ENCODE data around the gene FBXL19. TPM values are rescaled to one million over a fixed set of nuclear protein-coding genes. Genes with fewer than 3 reads are reported as not detected.

Gene FBXL19
- total RNA-seq, 1 donor from 2014 or later: 21.4 TPM

DNA sequence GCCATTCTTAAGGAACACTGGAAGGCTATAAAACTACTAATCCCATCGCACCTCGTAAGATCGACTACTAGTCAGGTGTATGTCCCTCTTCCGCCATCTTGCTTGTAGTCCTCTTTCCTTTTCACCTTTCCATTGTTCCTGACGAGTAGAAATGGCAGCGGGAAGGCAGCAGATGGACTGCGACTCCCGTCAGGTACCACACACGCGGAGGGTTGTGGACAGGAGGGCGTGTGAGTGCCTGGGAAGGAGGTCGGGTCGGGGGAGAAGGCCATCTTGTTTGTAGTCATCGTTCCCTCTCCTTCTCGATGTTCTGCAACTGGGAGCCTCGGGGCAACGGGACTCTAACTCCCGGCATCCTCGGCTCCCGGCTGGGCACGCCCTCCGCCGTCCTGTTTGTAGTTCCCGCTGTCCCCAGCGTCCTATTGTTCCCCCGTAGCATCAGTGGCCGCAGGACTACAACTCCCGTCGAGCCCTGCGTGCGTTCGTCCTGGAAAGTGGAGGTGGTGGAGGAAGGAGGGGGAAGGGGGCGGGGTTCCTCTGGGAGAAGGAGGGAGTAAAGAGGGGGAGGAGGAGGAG, 324 bp upstream of the FBXL19 start:
- peak overlapping the region; percentile 98 for H3K27ac ChIP-seq
- H3K9me3 ChIP-seq: no peaks in the 10 kb centered on the region
- TF ChIP-seq POLR2AphosphoS5 (IDR thresholded peaks at IDR 0.05; ENCODE audit: insufficient read depth in 1 of 2, low read depth in 1 of 2): peak; percentile 78 to 86
- TF ChIP-seq, protein P1, sequence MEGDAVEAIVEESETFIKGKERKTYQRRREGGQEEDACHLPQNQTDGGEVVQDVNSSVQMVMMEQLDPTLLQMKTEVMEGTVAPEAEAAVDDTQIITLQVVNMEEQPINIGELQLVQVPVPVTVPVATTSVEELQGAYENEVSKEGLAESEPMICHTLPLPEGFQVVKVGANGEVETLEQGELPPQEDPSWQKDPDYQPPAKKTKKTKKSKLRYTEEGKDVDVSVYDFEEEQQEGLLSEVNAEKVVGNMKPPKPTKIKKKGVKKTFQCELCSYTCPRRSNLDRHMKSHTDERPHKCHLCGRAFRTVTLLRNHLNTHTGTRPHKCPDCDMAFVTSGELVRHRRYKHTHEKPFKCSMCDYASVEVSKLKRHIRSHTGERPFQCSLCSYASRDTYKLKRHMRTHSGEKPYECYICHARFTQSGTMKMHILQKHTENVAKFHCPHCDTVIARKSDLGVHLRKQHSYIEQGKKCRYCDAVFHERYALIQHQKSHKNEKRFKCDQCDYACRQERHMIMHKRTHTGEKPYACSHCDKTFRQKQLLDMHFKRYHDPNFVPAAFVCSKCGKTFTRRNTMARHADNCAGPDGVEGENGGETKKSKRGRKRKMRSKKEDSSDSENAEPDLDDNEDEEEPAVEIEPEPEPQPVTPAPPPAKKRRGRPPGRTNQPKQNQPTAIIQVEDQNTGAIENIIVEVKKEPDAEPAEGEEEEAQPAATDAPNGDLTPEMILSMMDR (IDR thresholded peaks at IDR 0.05): no peak
- peaks cover 38% of the 10 kb centered on the region for H3K4me1 ChIP-seq
- peak overlapping the region; percentile 82 to 92 for H3K4me3 ChIP-seq
- intact Hi-C loops (cut with DNase I): loop anchor here (5.0 kb wide), 1 partner anchor 81 kb away; no protein-coding TSS in a partner anchor
- no peaks in the 10 kb centered on the region for H3K36me3 ChIP-seq
- H3K27me3 ChIP-seq: no peaks in the 10 kb centered on the region
- DNase-seq (ENCODE audit: extremely low spot score in 2 of 2): peak; percentile 100

DNA sequence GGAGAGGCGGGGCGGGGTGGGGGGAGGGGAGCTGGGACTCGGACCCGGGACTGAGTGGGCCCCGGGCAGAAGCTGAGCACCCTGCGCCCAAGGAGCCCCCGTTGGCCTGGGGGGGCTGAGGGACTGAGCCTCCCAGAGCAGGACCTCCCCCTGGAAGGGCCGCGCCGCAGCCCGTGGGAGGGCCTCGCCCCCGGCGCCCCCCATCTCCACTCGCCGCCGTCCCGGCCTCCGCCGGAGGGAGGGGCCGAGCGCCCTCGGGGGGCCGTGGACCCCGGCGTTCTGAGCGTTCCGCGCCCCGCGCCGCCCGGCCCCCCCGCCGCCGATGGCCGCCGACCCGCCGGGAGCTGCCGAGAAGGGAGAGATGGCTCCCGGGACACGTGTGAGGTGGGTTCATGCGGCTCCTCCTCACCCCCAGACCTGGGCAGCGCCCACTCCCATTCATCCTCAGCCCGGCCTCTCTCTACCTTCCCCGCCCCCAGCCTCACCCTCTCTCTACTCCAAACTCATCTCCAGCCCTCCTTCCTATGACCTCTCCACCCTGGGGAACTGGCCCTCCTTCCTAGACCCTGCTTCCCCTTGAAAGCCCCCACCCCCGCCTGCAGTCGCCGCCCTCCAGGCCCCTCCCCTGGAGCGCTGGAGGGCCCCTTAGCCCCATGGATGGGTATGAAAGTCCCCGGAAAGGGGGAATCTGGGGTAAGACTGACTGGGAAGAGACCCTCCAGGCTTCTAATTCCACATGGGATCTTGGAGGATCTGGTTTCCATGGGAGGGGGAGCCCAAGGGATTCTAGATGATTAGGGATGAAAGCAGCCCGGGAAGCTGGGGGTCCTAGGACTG, 922 bp downstream of the FBXL19 start:
- peak overlapping the region; percentile 82 to 92 for H3K4me3 ChIP-seq
- H3K36me3 ChIP-seq: no peaks in the 10 kb centered on the region
- no peaks in the 10 kb centered on the region for H3K9me3 ChIP-seq
- H3K27me3 ChIP-seq: no peaks in the 10 kb centered on the region
- no peak for DNase-seq (ENCODE audit: extremely low spot score in 2 of 2)
- H3K4me1 ChIP-seq: peaks cover 38% of the 10 kb centered on the region
- H3K27ac ChIP-seq: peak overlapping the region; percentile 98
- TF ChIP-seq POLR2AphosphoS5 (IDR thresholded peaks at IDR 0.05; ENCODE audit: insufficient read depth in 1 of 2, low read depth in 1 of 2): no peak
- TF ChIP-seq, protein P1 (IDR thresholded peaks at IDR 0.05): no peak
- intact Hi-C loops (cut with DNase I): loop anchor here (5.0 kb wide), 1 partner anchor 82 kb away; no protein-coding TSS in a partner anchor

DNA sequence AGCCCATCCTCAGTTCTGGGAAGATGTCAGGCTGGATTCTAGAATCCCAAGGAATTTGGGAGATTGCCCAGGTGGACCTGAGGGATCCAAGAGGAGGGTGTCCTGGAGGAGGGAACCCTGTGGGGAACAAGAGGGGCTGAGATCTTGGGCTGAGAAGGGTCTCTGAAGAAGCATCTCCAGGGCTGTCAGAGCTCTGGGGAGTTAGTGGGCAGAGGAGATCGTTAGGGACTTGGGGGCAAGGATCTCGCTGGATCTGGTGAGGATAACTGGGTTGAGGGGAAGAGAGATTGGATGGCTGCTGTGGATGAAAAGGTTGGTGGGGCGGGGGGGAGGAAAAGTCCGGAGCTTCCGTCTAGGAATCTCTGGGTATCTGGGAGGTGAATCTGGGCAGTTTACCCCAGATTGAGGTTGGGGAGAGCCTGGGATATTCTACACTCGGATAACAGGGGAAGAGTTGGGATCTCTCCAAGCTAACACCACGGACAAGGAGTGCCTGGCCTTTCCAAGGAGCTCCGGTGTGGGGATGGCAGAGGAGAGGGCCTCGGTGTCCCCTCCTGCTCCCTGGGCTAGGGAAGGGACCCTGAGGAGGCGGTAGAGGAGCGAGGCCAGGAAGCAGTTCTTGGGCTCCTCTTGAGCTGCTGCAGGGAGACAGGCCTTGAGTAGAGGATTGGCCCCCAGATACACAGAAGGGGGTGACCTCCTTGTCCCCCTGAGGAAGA, 1.7 kb downstream of the FBXL19 start:
- Histone ChIP-seq H3K4me3 (peak overlapping the region; percentile 82 to 92), H3K4me1 (peaks cover 38% of the 10 kb centered on the region), H3K9me3 (no peaks in the 10 kb centered on the region), H3K27ac (peak overlapping the region; percentile 98), H3K27me3 (no peaks in the 10 kb centered on the region), H3K36me3 (peaks cover 0 to 2% of the 10 kb centered on the region in 2 donors)
- no peak for DNase-seq (ENCODE audit: extremely low spot score in 2 of 2)
- TF ChIP-seq POLR2A (IDR thresholded peaks at IDR 0.05): no peak
- TF ChIP-seq, protein P1 (IDR thresholded peaks at IDR 0.05): no peak
- no peak for TF ChIP-seq POLR2AphosphoS5 (IDR thresholded peaks at IDR 0.05; ENCODE audit: insufficient read depth in 1 of 2, low read depth in 1 of 2)
- intact Hi-C loops (cut with DNase I): loop anchor here (5.0 kb wide), 1 partner anchor 83 kb away; no protein-coding TSS in a partner anchor

DNA sequence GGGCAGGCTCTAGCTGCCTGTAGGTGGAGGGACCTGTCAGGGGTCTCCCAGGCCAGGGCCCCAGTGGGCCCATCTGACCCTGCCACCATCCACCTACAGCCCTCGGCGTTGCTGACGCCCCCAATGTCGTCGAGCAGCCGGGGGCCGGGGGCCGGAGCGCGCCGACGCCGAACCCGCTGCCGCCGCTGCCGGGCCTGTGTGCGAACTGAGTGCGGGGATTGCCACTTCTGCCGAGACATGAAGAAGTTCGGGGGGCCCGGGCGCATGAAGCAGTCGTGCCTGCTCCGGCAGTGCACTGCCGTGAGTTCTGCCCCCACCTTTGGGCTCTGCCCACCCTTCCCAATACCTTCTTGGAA, 2.2 kb downstream of the FBXL19 start:
- peaks cover 0 to 7% of the 10 kb centered on the region in 2 donors for H3K36me3 ChIP-seq
- no peak for DNase-seq (ENCODE audit: extremely low spot score in 2 of 2)

More for the DNA sequence above, 2.2 kb downstream of the FBXL19 start:
- intact Hi-C loops (cut with DNase I): no loop called here
- no peaks in the 10 kb centered on the region for H3K9me3 ChIP-seq
- H3K27me3 ChIP-seq: no peaks in the 10 kb centered on the region
- no peak overlapping the region for H3K4me3 ChIP-seq
- peaks cover 38% of the 10 kb centered on the region for H3K4me1 ChIP-seq
- H3K27ac ChIP-seq: no peak overlapping the region
- TF ChIP-seq, protein P1 (IDR thresholded peaks at IDR 0.05): no peak
- TF ChIP-seq POLR2A (IDR thresholded peaks at IDR 0.05): no peak
- TF ChIP-seq POLR2AphosphoS5 (IDR thresholded peaks at IDR 0.05; ENCODE audit: insufficient read depth in 1 of 2, low read depth in 1 of 2): no peak

Measured in vagina (tissue), 2 donors.